Panc1 (cell line): ENCODE data around the gene MTHFSD. TPM values are rescaled to one million over a fixed set of nuclear protein-coding genes. Genes with fewer than 3 reads are reported as not detected.

Experiments used
- ATAC-seq: fragments of 200-7000 bp; cut with Tn5 transposase; 2 replicates; pipeline ENCODE4 v1.9.1; 2020; ENCODE audit warnings: mild to moderate bottlenecking, moderate library complexity
- BruUV-seq: library from RNA; stranded (reverse); fragments of 400-500 nt; replicated peaks from 2 replicates; lab custom pipeline; 2021; lab: Mats Ljungman, UMichigan
- CTCF ChIA-PET: fragments of 300-600 bp; sonication (Branson Sonifier 250); formaldehyde crosslinking; loops from one replicate; lab custom pipeline; 2022; ENCODE audit warnings: antibody characterized with exemption; lab: Charles Lee
- POLR2A ChIA-PET: fragments of 300-600 bp; sonication (Branson Sonifier 250); formaldehyde crosslinking; loops from one replicate; lab custom pipeline; 2022; ENCODE audit warnings: antibody characterized with exemption; lab: Charles Lee
- DNase-seq: peaks from one replicate; pipeline ENCODE4 v3.0.0-alpha.2; 2010; ENCODE audit warnings: low read depth, low spot score
- H3K27ac ChIP-seq: 2 replicates; pipeline ENCODE4 v1.5.1; 2011; ENCODE audit warnings: mild to moderate bottlenecking, low read length, inconsistent platforms
- H3K27me3 ChIP-seq: fragments of 200-500 bp; sonication (Bioruptor generic); 2 replicates; pipeline ENCODE4 v1.6.0; 2014; ENCODE audit warnings: low read length, inconsistent platforms; ENCODE audit not compliant: control insufficient read depth, insufficient read depth
- H3K36me3 ChIP-seq: fragments of 200-500 bp; sonication (Bioruptor generic); 2 replicates; pipeline ENCODE4 v1.5.1; 2014; ENCODE audit warnings: inconsistent platforms, mild to moderate bottlenecking, low read length, moderate library complexity; ENCODE audit not compliant: control insufficient read depth, insufficient read depth
- H3K4me1 ChIP-seq: 2 replicates; pipeline ENCODE4 v1.5.1; 2011; ENCODE audit warnings: inconsistent platforms, mild to moderate bottlenecking, low read length, moderate library complexity; ENCODE audit not compliant: control insufficient read depth, insufficient read depth
- H3K4me3 ChIP-seq, 2 experiments: 2 replicates each; pipeline ENCODE4 v1.5.1; 2011 to 2012; ENCODE audit warnings: low read depth in 2 of 2, low read length in 2 of 2, mild to moderate bottlenecking in 2 of 2, inconsistent platforms in 1 of 2, moderate library complexity in 1 of 2
- H3K9me3 ChIP-seq: fragments of 200-500 bp; sonication (Bioruptor generic); 2 replicates; pipeline ENCODE4 v1.5.1; 2014; ENCODE audit warnings: low read depth, mild to moderate bottlenecking, inconsistent platforms, low read length, moderate library complexity; ENCODE audit not compliant: control insufficient read depth, insufficient read depth
- CTCF ChIP-seq: fragments of 450-650 bp; IDR thresholded peaks from 2 replicates; pipeline ENCODE4 v1.5.1; 2017; ENCODE audit warnings: mild to moderate bottlenecking
- POLR2AphosphoS5 ChIP-seq: IDR thresholded peaks from 2 replicates; pipeline ENCODE4 v1.6.1; 2012; ENCODE audit warnings: mild to moderate bottlenecking, low read depth, low read length, moderate library complexity
- SIN3A ChIP-seq: IDR thresholded peaks from 2 replicates; pipeline ENCODE4 v1.6.1; 2012; ENCODE audit warnings: low read depth, mild to moderate bottlenecking, low read length, moderate library complexity, borderline replicate concordance; ENCODE audit not compliant: insufficient read depth
- TCF7L2 ChIP-seq: IDR thresholded peaks from 2 replicates; pipeline ENCODE4 v1.6.1; 2011; ENCODE audit warnings: mild to moderate bottlenecking, low read depth, low read length, inconsistent platforms
- in situ Hi-C: cut with HindIII; loops from 2 replicates; pipeline ENCODE4 v1.10.0; 2016; ENCODE audit warnings: low sequenced_read_pairs, low pct_unique_long_range_greater_than_20kb
- intact Hi-C: fragments of 100-400 bp; cut with micrococcal nuclease; formaldehyde crosslinking; loops from one replicate; pipeline ENCODE4 v1.10.0; 2022; ENCODE audit not compliant: unreplicated experiment
- total RNA-seq: library from RNA; stranded (reverse); gene quantifications from one replicate; pipeline ENCODE4 v1.2.1, GENCODE V29; 2021; ENCODE audit not compliant: unreplicated experiment
- TF ChIP-seq, protein P1 (sequence below), 2 experiments: IDR thresholded peaks; 2 replicates each; pipeline ENCODE4 v1.6.1; 2011 to 2012; ENCODE audit warnings: low read depth in 2 of 2, control low read depth in 1 of 2, low read length in 1 of 2, mild to moderate bottlenecking in 1 of 2, moderate library complexity in 1 of 2; ENCODE audit not compliant: insufficient read depth in 1 of 2

Gene MTHFSD
- total RNA-seq, 1 experiment from 2014 or later = 16.5 TPM

- no peaks in the 10 kb centered on the region for H3K9me3 ChIP-seq
- no peaks in the 10 kb centered on the region for H3K36me3 ChIP-seq
- DNase-seq (no peak), ATAC-seq (no peak)
- intact Hi-C loops (no loop called here), in situ Hi-C loops (no loop called here)
- no peaks in the 10 kb centered on the region for H3K4me1 ChIP-seq
- ChIA-PET CTCF (no interaction called here), POLR2A (no interaction called here)
- H3K27ac ChIP-seq = no peak overlapping the region
- TF ChIP-seq SIN3A (no peak), CTCF (no peak), TCF7L2 (no peak), POLR2AphosphoS5 (no peak)
- TF ChIP-seq, protein P1, sequence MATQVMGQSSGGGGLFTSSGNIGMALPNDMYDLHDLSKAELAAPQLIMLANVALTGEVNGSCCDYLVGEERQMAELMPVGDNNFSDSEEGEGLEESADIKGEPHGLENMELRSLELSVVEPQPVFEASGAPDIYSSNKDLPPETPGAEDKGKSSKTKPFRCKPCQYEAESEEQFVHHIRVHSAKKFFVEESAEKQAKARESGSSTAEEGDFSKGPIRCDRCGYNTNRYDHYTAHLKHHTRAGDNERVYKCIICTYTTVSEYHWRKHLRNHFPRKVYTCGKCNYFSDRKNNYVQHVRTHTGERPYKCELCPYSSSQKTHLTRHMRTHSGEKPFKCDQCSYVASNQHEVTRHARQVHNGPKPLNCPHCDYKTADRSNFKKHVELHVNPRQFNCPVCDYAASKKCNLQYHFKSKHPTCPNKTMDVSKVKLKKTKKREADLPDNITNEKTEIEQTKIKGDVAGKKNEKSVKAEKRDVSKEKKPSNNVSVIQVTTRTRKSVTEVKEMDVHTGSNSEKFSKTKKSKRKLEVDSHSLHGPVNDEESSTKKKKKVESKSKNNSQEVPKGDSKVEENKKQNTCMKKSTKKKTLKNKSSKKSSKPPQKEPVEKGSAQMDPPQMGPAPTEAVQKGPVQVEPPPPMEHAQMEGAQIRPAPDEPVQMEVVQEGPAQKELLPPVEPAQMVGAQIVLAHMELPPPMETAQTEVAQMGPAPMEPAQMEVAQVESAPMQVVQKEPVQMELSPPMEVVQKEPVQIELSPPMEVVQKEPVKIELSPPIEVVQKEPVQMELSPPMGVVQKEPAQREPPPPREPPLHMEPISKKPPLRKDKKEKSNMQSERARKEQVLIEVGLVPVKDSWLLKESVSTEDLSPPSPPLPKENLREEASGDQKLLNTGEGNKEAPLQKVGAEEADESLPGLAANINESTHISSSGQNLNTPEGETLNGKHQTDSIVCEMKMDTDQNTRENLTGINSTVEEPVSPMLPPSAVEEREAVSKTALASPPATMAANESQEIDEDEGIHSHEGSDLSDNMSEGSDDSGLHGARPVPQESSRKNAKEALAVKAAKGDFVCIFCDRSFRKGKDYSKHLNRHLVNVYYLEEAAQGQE (IDR thresholded peaks at IDR 0.05; ENCODE audit: insufficient read depth in 1 of 2, low read depth in 2 of 2, low read length in 1 of 2) = no peak
- peaks cover 8% of the 10 kb centered on the region for H3K27me3 ChIP-seq
- no peak overlapping the region for H3K4me3 ChIP-seq
- no TSS peak for BruUV-seq
Measured at GRCh38 chr16:86480444-86480843, 74.6 kb downstream of the MTHFSD start.

Other genes with a start within 250 kb of the MTHFSD start
- 0.10 TPM for gene FOXF1, start 44.7 kb downstream of the MTHFSD start, total RNA-seq
- 14.9 TPM for gene FOXC2, start 11.6 kb upstream of the MTHFSD start, total RNA-seq
- gene FOXL1, start 23.3 kb upstream of the MTHFSD start, total RNA-seq = 9.3 TPM